Natural killer cell treated with Interleukin-12 subunit alpha and Interleukin-12 subunit beta and Interleukin-15 and Interleukin-18, amount 100 ng/mL, for 72 hours (primary cell): Measurements from ENCODE around the gene RHBDD2. TPM values are rescaled to one million over a fixed set of nuclear protein-coding genes. Genes with fewer than 3 reads are reported as not detected.
"Not testable (repeated sequence)": the region's sequence is repeated elsewhere in the genome, so short reads cannot be mapped to it uniquely, and the experiment has no call there.

ENCODE experiments used
- ATAC-seq, 2 donors: fragments of 150-1000 bp; cut with Tn5 transposase in 1 of 2; sonication (Bioruptor Pico), chemical (Tn5 transposase) in 1 of 2; 2 replicates each; pipeline ENCODE4 v1.10.0; 2021
- DNase-seq: peaks from one replicate; pipeline ENCODE4 v3.0.0; 2022; ENCODE audit warnings: low spot score
- H3K27ac Mint-ChIP-seq, 2 donors: 1 replicate in 1 of 2; 2 replicates in 1 of 2; pipeline ENCODE4 v1.8.0; 2022; ENCODE audit warnings: mixed read lengths in 2 of 2, mild to moderate bottlenecking in 1 of 2, moderate library complexity in 1 of 2
- H3K27me3 Mint-ChIP-seq, 2 donors: 1 replicate in 1 of 2; 2 replicates in 1 of 2; pipeline ENCODE4 v1.8.0; 2022; ENCODE audit warnings: mixed read lengths in 2 of 2
- H3K36me3 Mint-ChIP-seq: one replicate; pipeline ENCODE4 v1.8.0; 2022; ENCODE audit warnings: mixed read lengths
- H3K4me1 Mint-ChIP-seq, 2 donors: 1 replicate in 1 of 2; 2 replicates in 1 of 2; pipeline ENCODE4 v1.8.0; 2022; ENCODE audit warnings: low read depth in 2 of 2, mixed read lengths in 2 of 2, mild to moderate bottlenecking in 1 of 2
- H3K4me3 Mint-ChIP-seq: one replicate; pipeline ENCODE4 v1.8.0; 2022; ENCODE audit warnings: mixed read lengths
- H3K9me3 Mint-ChIP-seq: 2 replicates; pipeline ENCODE4 v1.8.0; 2022; ENCODE audit warnings: mixed read lengths
- total RNA-seq, 2 donors: library from RNA; stranded (reverse); gene quantifications; one replicate each; pipeline ENCODE4 v1.2.3, GENCODE V29; 2022

RHBDD2 gene
- total RNA-seq, 2 donors from 2014 or later = 33.8 to 46.0 TPM

DNA sequence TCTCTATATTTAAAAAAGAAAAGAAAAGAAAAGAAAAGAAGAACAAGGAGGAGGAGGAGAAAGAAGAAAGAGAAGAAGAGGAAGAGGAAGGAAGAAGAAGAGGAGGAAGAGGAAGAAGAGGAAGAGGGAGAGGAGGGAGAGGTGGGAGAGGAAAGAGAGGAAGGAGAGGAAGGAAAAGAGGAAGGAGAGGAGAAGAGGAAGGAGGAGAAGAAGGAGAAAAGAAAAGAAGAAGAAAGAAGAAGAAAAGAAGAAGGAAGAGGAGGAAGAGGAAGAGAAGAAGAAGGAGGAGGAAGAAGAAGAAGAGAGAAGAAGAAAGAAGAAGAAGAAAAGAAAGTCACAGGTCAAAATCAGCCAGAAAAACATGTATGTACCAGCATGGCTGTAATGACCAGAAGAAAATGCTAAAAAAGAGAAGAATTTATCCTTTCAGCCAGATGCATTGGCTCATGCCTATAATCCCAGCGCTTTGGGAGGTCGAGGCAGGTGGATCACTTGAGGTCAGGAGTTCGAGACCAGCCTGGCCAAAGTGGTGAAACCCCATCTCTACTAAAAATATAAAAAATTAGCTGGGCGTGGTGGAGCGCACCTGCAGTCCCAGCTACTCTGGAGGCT is 30.8 kb downstream of the RHBDD2 start:
- Mint-ChIP-seq H3K27ac (no peak overlapping the region), H3K27me3 (no peaks in the 10 kb centered on the region), H3K36me3 (no peaks in the 10 kb centered on the region), H3K4me3 (no peak overlapping the region), H3K4me1 (peaks cover 5 to 9% of the 10 kb centered on the region in 2 donors), H3K9me3 (no peaks in the 10 kb centered on the region)
- ATAC-seq = no peak
- no peak for DNase-seq

DNA sequence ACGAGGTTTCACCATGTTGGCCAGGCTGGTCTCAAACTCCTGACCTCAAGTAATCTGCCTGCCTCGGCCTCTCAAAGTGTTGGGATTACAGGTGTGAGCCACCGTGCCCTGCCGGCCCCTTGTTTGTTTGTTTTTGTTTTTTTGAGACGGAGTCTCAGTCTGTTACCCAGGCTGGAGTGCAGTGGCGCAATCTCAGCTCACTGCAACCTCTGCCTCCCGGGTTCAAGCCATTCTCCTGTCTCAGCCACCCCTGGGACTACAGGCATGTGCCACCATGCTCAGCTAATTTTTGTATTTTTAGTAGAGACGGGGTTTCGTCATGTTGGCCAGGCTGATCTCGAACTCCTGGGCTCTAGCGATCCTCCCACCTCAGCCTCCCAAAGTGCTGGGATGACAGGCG is 32.4 kb downstream of the RHBDD2 start:
- peaks cover 9 to 12% of the 10 kb centered on the region in 2 donors for H3K4me1 Mint-ChIP-seq
- H3K27ac Mint-ChIP-seq, ATAC-seq, H3K9me3 Mint-ChIP-seq, H3K36me3 Mint-ChIP-seq, H3K27me3 Mint-ChIP-seq, H3K4me3 Mint-ChIP-seq, DNase-seq: not testable (repeated sequence)

DNA sequence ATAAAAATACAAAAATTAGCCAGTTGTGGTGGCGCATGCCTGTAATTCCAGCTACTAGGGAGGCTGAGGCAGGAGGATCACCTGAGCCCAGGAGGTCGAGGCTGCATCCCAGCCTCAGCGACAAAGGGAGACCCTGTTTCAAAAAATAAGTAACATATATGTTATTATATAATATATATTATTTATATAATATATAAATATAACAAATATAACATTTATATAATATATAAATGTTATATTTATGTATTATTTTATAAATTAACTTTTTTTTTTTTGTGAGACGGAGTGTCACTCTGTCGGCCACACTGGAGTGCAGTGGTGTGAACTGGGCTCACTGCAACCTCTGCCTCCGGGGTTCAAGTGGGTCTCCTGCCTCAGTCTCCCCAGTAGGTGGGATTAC is 34.6 kb downstream of the RHBDD2 start:
- Mint-ChIP-seq H3K36me3 (no peaks in the 10 kb centered on the region), H3K4me3 (peak overlapping the region; percentile 91), H3K9me3 (no peaks in the 10 kb centered on the region), H3K4me1 (peaks cover 13 to 21% of the 10 kb centered on the region in 2 donors), H3K27ac (no peak overlapping the region), H3K27me3 (no peaks in the 10 kb centered on the region)
- ATAC-seq (no peak), DNase-seq (no peak)

DNA sequence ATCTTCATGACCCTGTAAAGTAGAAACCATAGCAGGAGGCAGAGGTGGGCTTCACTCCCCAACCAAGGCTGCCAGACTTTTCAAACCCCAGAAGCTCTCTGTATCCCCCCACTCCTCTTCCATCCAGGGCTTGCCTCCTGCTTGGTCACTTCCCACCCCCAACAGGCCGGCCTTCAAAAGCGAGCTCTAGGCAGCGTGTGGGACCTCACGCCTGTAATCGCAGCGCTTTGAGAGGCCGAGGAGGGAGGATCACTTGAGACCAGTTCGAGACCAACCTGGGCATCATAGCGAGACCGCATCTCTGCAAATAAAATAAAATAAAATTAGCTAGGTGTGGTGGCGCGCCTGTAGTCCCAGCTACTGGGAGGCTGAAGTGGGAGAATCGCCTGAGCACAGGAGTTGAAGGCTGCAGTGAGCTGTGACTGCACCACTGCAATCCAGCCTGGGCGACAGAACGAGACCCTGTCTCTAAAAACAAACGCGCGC is 35.4 kb downstream of the RHBDD2 start:
- ATAC-seq (no peak), DNase-seq (no peak)
- Mint-ChIP-seq H3K4me1 (peaks cover 19 to 29% of the 10 kb centered on the region in 2 donors), H3K4me3 (peak overlapping the region; percentile 91), H3K27ac (peak overlapping the region; percentile 71 to 93), H3K36me3 (no peaks in the 10 kb centered on the region), H3K27me3 (no peaks in the 10 kb centered on the region), H3K9me3 (no peaks in the 10 kb centered on the region)

DNA sequence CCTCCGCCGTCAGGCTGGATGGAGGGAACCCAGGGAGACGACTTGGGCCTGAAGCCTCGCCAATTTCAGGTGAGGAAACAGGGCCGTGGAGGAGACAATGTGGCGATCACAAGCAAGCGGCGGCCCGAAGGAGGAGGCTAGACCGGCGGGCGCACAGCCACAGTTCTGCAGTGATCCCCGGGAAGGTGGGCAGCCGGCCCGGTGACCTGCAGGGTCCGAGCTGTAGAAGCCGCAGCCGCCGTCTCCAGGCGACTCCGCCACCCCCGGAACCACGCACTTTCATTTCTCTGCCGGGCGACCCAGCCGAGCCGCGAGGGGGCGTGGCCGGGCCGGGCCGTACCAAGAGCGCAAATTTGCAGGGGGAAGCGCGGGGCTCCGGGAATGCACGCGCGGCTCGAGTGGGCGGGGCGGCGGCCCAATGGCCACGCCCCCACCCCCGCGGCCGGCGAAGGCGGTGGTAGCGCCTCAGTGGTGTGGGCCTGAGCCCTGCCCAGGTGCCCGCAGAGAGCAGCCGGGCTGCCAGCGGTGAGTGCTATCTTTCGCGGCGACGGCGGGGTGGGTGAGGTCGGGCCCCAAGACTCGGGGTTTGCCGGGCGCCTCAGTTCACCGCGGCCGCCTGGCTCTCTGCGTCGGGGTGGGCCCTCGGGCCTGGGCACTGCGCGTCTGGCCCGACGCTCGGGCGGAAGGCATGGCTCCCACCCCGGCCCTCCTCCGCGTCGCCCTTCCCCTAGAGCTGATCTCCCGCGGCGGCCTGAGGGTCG is 36.0 kb downstream of the RHBDD2 start, which contains the start of gene POR:
TSS of gene POR (plus strand) at position 501 of the 761 bp plus-strand sequence. CDS start 38,847 bp downstream, outside the sequence.
- Mint-ChIP-seq H3K4me1 (peaks cover 23 to 31% of the 10 kb centered on the region in 2 donors), H3K4me3 (peak within 1 kb of the TSS; percentile 91), H3K27ac (peak within 1 kb of the TSS; percentile 71 to 93), H3K9me3 (no peaks in the 10 kb centered on the region), H3K27me3 (no peaks in the 10 kb centered on the region), H3K36me3 (no peaks in the 10 kb centered on the region)
- peak; percentile 98 for DNase-seq
- peak; percentile 99 for ATAC-seq

DNA sequence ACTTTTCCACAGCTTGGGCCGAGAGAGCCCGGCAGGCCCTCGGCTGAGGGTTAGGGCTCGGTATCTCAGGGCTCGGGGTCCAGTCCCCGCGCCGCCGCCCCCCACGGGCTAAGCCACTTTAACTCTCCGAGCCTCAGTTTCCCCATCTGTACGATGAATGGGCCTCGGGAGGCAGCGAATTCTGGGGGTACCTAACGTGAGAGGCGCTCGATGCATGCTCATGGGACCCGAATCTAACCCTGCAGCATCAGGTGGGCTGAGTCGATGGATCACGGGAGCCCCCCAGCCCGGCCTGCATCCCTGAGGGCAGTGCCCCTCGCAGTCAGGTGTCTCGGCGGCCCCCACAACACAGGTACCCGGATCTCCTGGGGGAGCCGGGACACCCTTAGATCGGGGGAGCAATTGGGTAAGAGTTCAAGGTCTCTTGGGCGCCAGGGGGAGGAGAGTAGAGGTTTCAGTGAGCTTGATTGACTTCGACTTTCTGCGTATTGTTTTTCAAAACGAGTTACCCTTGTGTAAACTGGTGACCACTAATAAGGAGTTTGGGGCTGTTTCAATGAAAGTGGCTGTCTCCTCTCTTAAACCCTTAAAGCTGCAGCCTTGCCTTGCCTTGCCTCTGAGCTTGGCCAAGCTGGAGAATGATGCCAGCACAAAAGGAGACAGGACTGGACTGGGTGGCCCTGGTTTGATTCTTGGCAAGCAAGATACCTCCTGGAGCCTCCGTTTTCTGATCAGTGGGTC is 36.8 kb downstream of the RHBDD2 start:
- DNase-seq (no peak), ATAC-seq (no peak)
- Mint-ChIP-seq H3K36me3 (no peaks in the 10 kb centered on the region), H3K9me3 (no peaks in the 10 kb centered on the region), H3K4me3 (peak overlapping the region; percentile 91), H3K27me3 (no peaks in the 10 kb centered on the region), H3K27ac (peak overlapping the region; percentile 68 to 80), H3K4me1 (peaks cover 26 to 31% of the 10 kb centered on the region in 2 donors)

DNA sequence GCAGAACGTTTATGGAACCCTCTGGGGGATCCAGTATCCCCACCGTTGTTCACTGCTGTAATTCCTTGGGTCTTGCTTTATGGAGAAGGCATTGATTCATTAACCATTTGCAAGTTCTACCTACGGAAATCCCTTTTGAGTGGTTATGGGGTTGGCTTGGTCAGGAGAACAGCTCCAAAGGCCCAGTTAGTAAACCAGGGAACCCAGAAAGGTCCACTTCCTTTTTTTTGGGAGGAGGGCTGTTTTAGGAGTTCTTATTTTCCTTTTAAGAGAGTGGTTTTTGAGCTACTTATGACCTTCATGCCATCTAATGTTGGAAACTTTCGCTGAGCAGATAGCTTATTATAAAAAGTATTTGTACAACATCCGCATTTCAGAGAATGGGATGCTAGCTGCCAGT is 37.4 kb downstream of the RHBDD2 start:
- Mint-ChIP-seq H3K27me3 (no peaks in the 10 kb centered on the region), H3K9me3 (no peaks in the 10 kb centered on the region), H3K4me1 (peaks cover 31% of the 10 kb centered on the region in 2 donors), H3K36me3 (no peaks in the 10 kb centered on the region), H3K27ac (peak overlapping the region; percentile 68 to 80), H3K4me3 (peak overlapping the region; percentile 91)
- DNase-seq (no peak), ATAC-seq (no peak)

DNA sequence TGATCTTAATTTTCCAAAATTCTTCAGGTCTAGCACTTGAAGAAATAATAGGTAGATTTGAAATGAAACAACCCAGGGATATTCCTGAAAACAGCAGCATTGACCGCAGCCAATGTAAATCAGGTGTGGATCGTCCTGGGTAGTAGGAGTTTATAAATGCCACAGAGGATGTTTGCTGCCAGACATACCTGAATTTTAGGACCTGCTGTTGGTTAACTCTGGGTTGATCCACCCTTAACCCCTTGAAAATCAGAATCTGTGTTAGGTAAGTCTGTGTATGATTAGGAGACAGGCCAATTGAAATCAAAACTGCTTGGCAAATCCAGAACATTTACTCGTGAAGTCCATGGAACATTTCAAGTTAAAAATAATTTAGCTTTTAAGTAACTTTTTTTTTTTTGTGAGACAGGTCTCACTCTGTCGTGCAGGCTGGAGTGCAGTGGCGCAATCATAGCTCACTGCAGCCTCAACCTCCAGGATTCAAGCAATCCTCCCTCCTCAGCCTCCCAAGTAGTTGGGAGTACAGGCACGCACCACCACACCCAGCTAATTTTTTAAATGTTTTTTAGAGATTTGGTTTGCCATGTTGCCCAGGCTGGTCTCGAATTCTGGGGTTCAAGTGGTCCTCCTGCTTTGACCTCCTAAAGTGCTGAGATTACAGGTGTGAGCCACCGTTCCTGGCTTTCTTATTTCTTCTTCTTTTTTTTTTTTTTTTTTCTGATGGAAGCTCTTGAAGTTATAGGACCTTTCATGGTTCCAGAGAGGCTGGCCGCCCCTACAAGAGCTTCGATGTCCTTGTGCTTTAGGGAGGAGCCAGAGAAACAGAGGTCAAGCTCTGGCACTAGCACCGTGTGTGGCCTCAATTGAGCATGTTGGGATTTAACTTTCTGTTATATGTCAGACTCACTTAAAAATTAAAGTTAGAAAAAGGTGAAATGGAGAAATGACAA is 38.1 kb downstream of the RHBDD2 start:
- peak overlapping the region; percentile 91 for H3K4me3 Mint-ChIP-seq
- no peaks in the 10 kb centered on the region for H3K36me3 Mint-ChIP-seq
- no peaks in the 10 kb centered on the region for H3K9me3 Mint-ChIP-seq
- H3K4me1 Mint-ChIP-seq = peaks cover 37 to 38% of the 10 kb centered on the region in 2 donors
- DNase-seq (no peak), ATAC-seq (no peak)
- no peak overlapping the region for H3K27ac Mint-ChIP-seq
- no peaks in the 10 kb centered on the region for H3K27me3 Mint-ChIP-seq

DNA sequence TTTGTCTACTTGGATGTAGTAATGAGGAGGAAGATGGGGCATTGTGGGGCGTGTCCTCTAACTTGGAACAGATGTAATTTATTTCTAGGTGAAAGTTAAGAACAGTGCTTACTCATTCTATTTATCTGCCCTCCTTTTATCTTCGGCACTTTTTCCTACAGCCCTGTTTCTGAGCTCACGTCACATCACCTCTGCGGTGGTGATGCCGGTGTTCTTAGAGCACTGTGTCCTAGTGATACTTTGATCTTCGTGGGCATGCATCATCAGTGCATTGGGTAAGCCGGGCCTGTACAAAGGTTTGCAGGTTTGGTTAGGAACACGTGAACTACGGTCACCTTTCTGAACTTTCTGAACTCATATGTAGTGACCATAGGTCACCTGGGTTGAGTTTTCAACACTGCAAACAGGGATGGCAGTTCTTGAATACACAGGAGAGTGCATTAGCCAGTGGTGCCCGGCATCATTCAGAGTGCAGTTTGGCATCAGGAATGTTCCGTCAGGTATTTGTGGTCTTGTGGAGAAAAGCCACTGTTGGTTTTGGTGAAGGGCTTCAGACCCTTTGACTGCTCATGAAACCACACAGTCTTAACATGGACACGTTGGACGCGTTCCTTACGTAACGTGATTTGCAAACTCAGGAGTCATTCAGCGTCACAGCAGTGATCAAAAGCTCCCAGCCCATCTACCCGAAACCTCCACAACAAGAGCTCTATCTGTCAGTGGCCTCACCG is 41.8 kb downstream of the RHBDD2 start:
- Mint-ChIP-seq H3K27me3 (no peaks in the 10 kb centered on the region), H3K27ac (no peak overlapping the region), H3K4me1 (peaks cover 33 to 48% of the 10 kb centered on the region in 2 donors), H3K4me3 (no peak overlapping the region), H3K36me3 (no peaks in the 10 kb centered on the region), H3K9me3 (no peaks in the 10 kb centered on the region)
- ATAC-seq (no peak), DNase-seq (no peak)

DNA sequence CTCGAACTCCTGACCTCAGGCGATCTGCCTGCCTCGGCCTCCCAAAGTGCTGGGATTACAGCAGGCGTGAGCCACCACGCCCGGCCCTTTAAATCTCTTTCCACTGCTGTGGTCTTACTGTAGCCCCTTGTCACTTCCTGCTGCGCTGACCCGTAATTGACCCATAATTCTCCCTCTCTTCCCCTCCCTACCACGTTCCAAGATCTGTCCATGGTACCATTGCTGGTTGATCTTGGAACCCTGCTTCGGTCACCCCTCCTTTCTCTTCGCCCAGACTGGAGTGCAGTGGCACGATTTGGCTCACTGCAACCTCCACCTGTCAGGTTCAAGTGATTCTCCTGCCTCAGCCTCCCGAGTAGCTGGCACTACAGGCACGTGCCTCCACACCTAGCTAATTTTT is 42.6 kb downstream of the RHBDD2 start:
- H3K9me3 Mint-ChIP-seq = no peaks in the 10 kb centered on the region
- peak overlapping the region in 1 of 2 donors; percentile 26 for H3K27ac Mint-ChIP-seq
- no peak for DNase-seq
- ATAC-seq = no peak
- H3K4me3 Mint-ChIP-seq = no peak overlapping the region
- H3K27me3 Mint-ChIP-seq = no peaks in the 10 kb centered on the region
- peaks cover 24 to 47% of the 10 kb centered on the region in 2 donors for H3K4me1 Mint-ChIP-seq
- H3K36me3 Mint-ChIP-seq = no peaks in the 10 kb centered on the region

DNA sequence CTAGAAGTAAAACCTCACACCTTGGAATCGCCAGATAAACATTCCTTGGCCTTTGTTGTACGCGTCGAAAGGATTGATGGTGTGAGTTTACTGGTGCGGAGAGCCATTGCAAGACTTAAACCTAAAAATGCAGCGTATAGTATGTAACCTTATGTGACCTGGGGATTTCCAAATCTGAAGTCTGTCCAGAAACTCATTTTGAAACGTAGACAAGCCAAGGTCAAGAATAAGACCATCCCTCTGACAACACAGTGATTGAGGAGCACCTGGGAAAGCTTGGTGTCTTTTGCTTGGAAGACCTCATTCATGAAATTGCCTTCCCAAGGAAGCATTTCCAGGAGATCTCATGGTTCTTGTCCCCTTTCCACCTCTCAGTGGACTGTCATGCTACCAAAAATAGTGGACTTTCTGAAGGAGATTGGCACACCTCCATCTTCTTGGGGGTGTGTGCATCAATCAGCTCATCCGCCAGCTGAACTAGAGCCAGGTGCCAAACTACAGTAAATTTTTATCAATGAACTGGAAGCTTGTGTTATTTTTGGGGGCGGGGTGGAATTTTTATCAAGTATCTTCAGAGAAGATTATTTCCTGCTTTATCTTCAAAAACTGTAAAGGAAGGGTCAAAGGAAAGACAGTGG is 44.3 kb downstream of the RHBDD2 start:
- Mint-ChIP-seq H3K4me3 (no peak overlapping the region), H3K27me3 (no peaks in the 10 kb centered on the region), H3K36me3 (no peaks in the 10 kb centered on the region), H3K27ac (no peak overlapping the region), H3K4me1 (peaks cover 22 to 44% of the 10 kb centered on the region in 2 donors), H3K9me3 (no peaks in the 10 kb centered on the region)
- DNase-seq = no peak
- no peak for ATAC-seq

DNA sequence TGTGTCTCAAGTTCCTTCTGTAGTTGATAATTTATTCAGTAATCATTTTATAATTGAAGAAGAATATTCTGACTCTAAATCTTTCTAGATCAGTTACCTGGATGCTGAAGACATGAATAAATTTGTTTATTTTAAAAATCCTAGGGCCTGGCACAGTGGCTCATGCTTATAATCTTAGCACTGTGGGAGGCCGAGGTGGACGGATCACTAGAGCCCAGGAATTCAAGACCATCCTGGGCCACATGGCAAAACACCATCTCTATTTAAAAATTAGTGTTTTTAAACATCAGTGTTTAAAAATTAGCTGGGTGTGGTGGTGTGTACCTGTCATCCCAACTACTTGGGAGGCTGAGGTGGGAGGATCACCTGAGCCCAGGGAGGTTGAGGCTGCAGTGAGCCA is 45.4 kb downstream of the RHBDD2 start:
- DNase-seq = no peak
- no peak overlapping the region for H3K4me3 Mint-ChIP-seq
- peaks cover 19 to 44% of the 10 kb centered on the region in 2 donors for H3K4me1 Mint-ChIP-seq
- H3K9me3 Mint-ChIP-seq = no peaks in the 10 kb centered on the region
- no peak overlapping the region for H3K27ac Mint-ChIP-seq
- H3K36me3 Mint-ChIP-seq = no peaks in the 10 kb centered on the region
- ATAC-seq = no peak
- no peaks in the 10 kb centered on the region for H3K27me3 Mint-ChIP-seq
